HCT116 (cell line): ENCODE measurements around the gene UBR3.

ENCODE experiments used
- EGR1 ChIP-seq: IDR thresholded peaks from 2 replicates; pipeline ENCODE4 v1.6.1; 2012; ENCODE audit warnings: low read depth
- EZH2 ChIP-seq: fragments of 200-600 bp; sonication (generic); IDR thresholded peaks from 2 replicates; pipeline ENCODE4 v1.6.1; 2017; ENCODE audit warnings: antibody characterized with exemption, mixed run types
- EZH2phosphoT487 ChIP-seq: fragments of 200-600 bp; IDR thresholded peaks from 2 replicates; pipeline ENCODE4 v1.6.1; 2018; ENCODE audit warnings: antibody characterized with exemption, borderline replicate concordance
- POLR2A ChIP-seq: IDR thresholded peaks from 2 replicates; pipeline ENCODE4 v1.7.0; 2011; ENCODE audit warnings: borderline replicate concordance; ENCODE audit not compliant: insufficient read depth, insufficient read length; ENCODE audit errors: extremely low read depth
- POLR2AphosphoS5 ChIP-seq: IDR thresholded peaks from 2 replicates; pipeline ENCODE4 v1.6.1; 2011; ENCODE audit warnings: mild to moderate bottlenecking, low read depth, low read length, moderate library complexity
- RAD21 ChIP-seq: IDR thresholded peaks from 2 replicates; pipeline ENCODE4 v1.6.1; 2012; ENCODE audit warnings: low read depth, mild to moderate bottlenecking
- SP1 ChIP-seq: IDR thresholded peaks from 2 replicates; pipeline ENCODE4 v1.6.1; 2012; ENCODE audit warnings: low read depth
- SRF ChIP-seq: IDR thresholded peaks from 2 replicates; pipeline ENCODE4 v1.6.1; 2012; ENCODE audit warnings: low read depth
- ZFX ChIP-seq: fragments of 450-650 bp; IDR thresholded peaks from 2 replicates; pipeline ENCODE4 v1.6.1; 2017
- ZNF274 ChIP-seq: fragments of 200-500 bp; sonication (Bioruptor generic); IDR thresholded peaks from 2 replicates; pipeline ENCODE4 v1.6.1; 2014; ENCODE audit warnings: mild to moderate bottlenecking, low read depth, low read length, inconsistent platforms
- TF ChIP-seq, protein P1 (sequence below), 3 experiments: fragments of 200-600 bp in 1 of 3; sonication (generic) in 1 of 3; IDR thresholded peaks in 2 of 3; conservative IDR thresholded peaks in 1 of 3; 2 replicates each; pipeline ENCODE4 v1.5.1; 2012 to 2017; ENCODE audit warnings: low read depth in 2 of 3, low read length in 2 of 3, antibody characterized with exemption in 1 of 3, borderline replicate concordance in 1 of 3, control low read depth in 1 of 3, mild to moderate bottlenecking in 1 of 3, mixed read lengths in 1 of 3, mixed run types in 1 of 3, moderate library complexity in 1 of 3; ENCODE audit not compliant: insufficient read depth in 1 of 3
- TF ChIP-seq, protein P2 (sequence below): IDR thresholded peaks from 2 replicates; pipeline ENCODE4 v1.6.1; 2012
- TF ChIP-seq, protein P3 (sequence below): IDR thresholded peaks from 2 replicates; pipeline ENCODE4 v1.6.1; 2012; ENCODE audit warnings: low read depth

GRCh38 chr2:170087413-170087793, 260.1 kb downstream of the UBR3 start:
- TF ChIP-seq, protein P1, sequence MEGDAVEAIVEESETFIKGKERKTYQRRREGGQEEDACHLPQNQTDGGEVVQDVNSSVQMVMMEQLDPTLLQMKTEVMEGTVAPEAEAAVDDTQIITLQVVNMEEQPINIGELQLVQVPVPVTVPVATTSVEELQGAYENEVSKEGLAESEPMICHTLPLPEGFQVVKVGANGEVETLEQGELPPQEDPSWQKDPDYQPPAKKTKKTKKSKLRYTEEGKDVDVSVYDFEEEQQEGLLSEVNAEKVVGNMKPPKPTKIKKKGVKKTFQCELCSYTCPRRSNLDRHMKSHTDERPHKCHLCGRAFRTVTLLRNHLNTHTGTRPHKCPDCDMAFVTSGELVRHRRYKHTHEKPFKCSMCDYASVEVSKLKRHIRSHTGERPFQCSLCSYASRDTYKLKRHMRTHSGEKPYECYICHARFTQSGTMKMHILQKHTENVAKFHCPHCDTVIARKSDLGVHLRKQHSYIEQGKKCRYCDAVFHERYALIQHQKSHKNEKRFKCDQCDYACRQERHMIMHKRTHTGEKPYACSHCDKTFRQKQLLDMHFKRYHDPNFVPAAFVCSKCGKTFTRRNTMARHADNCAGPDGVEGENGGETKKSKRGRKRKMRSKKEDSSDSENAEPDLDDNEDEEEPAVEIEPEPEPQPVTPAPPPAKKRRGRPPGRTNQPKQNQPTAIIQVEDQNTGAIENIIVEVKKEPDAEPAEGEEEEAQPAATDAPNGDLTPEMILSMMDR (IDR thresholded peaks at IDR 0.05 in 2 of 3, conservative IDR thresholded peaks at IDR 0.05 in 1 of 3; ENCODE audit: borderline replicate concordance in 1 of 3, insufficient read depth in 1 of 3, low read depth in 2 of 3, low read length in 2 of 3), result no peak
- TF ChIP-seq, protein P2, sequence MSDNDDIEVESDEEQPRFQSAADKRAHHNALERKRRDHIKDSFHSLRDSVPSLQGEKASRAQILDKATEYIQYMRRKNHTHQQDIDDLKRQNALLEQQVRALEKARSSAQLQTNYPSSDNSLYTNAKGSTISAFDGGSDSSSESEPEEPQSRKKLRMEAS, result no peak
- TF ChIP-seq EZH2 (no peak), POLR2A (no peak), RAD21 (no peak), SP1 (no peak), POLR2AphosphoS5 (no peak), EZH2phosphoT487 (no peak), EGR1 (no peak), ZNF274 (no peak), SRF (no peak), ZFX (no peak)
- TF ChIP-seq, protein P3, sequence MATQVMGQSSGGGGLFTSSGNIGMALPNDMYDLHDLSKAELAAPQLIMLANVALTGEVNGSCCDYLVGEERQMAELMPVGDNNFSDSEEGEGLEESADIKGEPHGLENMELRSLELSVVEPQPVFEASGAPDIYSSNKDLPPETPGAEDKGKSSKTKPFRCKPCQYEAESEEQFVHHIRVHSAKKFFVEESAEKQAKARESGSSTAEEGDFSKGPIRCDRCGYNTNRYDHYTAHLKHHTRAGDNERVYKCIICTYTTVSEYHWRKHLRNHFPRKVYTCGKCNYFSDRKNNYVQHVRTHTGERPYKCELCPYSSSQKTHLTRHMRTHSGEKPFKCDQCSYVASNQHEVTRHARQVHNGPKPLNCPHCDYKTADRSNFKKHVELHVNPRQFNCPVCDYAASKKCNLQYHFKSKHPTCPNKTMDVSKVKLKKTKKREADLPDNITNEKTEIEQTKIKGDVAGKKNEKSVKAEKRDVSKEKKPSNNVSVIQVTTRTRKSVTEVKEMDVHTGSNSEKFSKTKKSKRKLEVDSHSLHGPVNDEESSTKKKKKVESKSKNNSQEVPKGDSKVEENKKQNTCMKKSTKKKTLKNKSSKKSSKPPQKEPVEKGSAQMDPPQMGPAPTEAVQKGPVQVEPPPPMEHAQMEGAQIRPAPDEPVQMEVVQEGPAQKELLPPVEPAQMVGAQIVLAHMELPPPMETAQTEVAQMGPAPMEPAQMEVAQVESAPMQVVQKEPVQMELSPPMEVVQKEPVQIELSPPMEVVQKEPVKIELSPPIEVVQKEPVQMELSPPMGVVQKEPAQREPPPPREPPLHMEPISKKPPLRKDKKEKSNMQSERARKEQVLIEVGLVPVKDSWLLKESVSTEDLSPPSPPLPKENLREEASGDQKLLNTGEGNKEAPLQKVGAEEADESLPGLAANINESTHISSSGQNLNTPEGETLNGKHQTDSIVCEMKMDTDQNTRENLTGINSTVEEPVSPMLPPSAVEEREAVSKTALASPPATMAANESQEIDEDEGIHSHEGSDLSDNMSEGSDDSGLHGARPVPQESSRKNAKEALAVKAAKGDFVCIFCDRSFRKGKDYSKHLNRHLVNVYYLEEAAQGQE, result no peak
